H1 (cell line): ENCODE data around the gene CCSER2. TPM values are rescaled to one million over a fixed set of nuclear protein-coding genes. Genes with fewer than 3 reads are reported as not detected.

ENCODE experiments used
- CTCF ChIA-PET: fragments of 300-600 bp; sonication (Branson Sonifier 250); formaldehyde crosslinking; loops from one replicate; lab custom pipeline; 2021; ENCODE audit not compliant: partially characterized antibody; lab: Charles Lee
- POLR2A ChIA-PET: fragments of 300-600 bp; sonication (Branson Sonifier 250); formaldehyde crosslinking; loops from one replicate; lab custom pipeline; 2021; ENCODE audit warnings: inconsistent platforms; ENCODE audit not compliant: partially characterized antibody; lab: Charles Lee
- DNase-seq, 2 experiments: peaks; one replicate each; pipeline versions ENCODE4 v3.0.0 to v3.0.0-alpha.2; 2010 to 2022; ENCODE audit warnings: low spot score in 2 of 2, low read depth in 1 of 2, mixed read lengths in 1 of 2
- FAIRE-seq: peaks from 2 replicates; lab custom pipeline; 2011; peaks lifted over from hg19 to GRCh38; lab: Jason Lieb, UNC
- H2AFZ ChIP-seq: 2 replicates; pipeline ENCODE4 v1.8.1; 2012; ENCODE audit warnings: low read length, inconsistent platforms
- H2AK5ac ChIP-seq: 2 replicates; pipeline ENCODE4 v1.6.1; 2013; ENCODE audit warnings: low read depth, low read length
- H2BK120ac ChIP-seq: replicated peaks from 2 replicates; pipeline ENCODE3; 2013; ENCODE audit warnings: low read depth, low read length, inconsistent platforms
- H2BK12ac ChIP-seq: 2 replicates; pipeline ENCODE4 v1.6.1; 2013; ENCODE audit warnings: low read depth, low read length
- H2BK15ac ChIP-seq: 2 replicates; pipeline ENCODE4 v1.6.1; 2013; ENCODE audit warnings: low read length
- H2BK20ac ChIP-seq: 2 replicates; pipeline ENCODE4 v1.6.1; 2013; ENCODE audit warnings: low read length
- H2BK5ac ChIP-seq: 2 replicates; pipeline ENCODE4 v1.6.1; 2013; ENCODE audit warnings: low read depth, low read length
- H3K14ac ChIP-seq: 2 replicates; pipeline ENCODE4 v1.6.1; 2013; ENCODE audit warnings: inconsistent platforms; ENCODE audit not compliant: insufficient read length
- H3K18ac ChIP-seq: 2 replicates; pipeline ENCODE4 v1.6.1; 2013; ENCODE audit warnings: low read length; ENCODE audit errors: extremely low read depth
- H3K23ac ChIP-seq: 2 replicates; pipeline ENCODE4 v1.6.1; 2013; ENCODE audit warnings: inconsistent platforms; ENCODE audit not compliant: insufficient read length
- H3K23me2 ChIP-seq: 2 replicates; pipeline ENCODE4 v1.6.1; 2013; ENCODE audit warnings: low read depth, low read length
- H3K27ac ChIP-seq: 2 replicates; pipeline ENCODE4 v1.6.1; 2011; ENCODE audit warnings: low read depth, low read length, inconsistent platforms
- H3K27me3 ChIP-seq, 4 experiments: replicated peaks in 1 of 4; 1 replicate in 1 of 4; 2 replicates in 3 of 4; pipeline versions ENCODE4 v1.6.1 to v1.8.1; 2011 to 2013; ENCODE audit warnings: low read length in 3 of 4, mild to moderate bottlenecking in 3 of 4, inconsistent platforms in 2 of 4, mixed read lengths in 2 of 4, moderate library complexity in 1 of 4; ENCODE audit not compliant: control insufficient read depth in 3 of 4, insufficient read depth in 3 of 4; ENCODE audit errors: extremely low read depth in 1 of 4
- H3K36me3 ChIP-seq, 4 experiments: 2 replicates each; pipeline versions ENCODE4 v1.6.1 to v1.8.1; 2011 to 2013; ENCODE audit warnings: mild to moderate bottlenecking in 4 of 4, low read length in 3 of 4, moderate library complexity in 2 of 4, control low read depth in 1 of 4, inconsistent platforms in 1 of 4; ENCODE audit not compliant: insufficient read depth in 4 of 4, control insufficient read depth in 2 of 4
- H3K4ac ChIP-seq: replicated peaks from 2 replicates; pipeline ENCODE3; 2013; ENCODE audit warnings: low read length, low read depth, mixed read lengths, inconsistent platforms; ENCODE audit not compliant: insufficient read length
- H3K4me1 ChIP-seq, 4 experiments: replicated peaks in 1 of 4; 1 replicate in 1 of 4; 2 replicates in 3 of 4; pipeline versions ENCODE4 v1.6.1 to v1.8.1; 2011 to 2013; ENCODE audit warnings: low read length in 3 of 4, inconsistent platforms in 2 of 4, mixed read lengths in 1 of 4; ENCODE audit not compliant: insufficient read depth in 4 of 4, control insufficient read depth in 3 of 4
- H3K4me2 ChIP-seq, 2 experiments: 2 replicates each; pipeline versions ENCODE4 v1.6.1 to v1.8.1; 2011 to 2013; ENCODE audit warnings: low read depth in 2 of 2, low read length in 2 of 2, control low read depth in 1 of 2, inconsistent platforms in 1 of 2, mild to moderate bottlenecking in 1 of 2; ENCODE audit not compliant: insufficient read depth in 1 of 2
- H3K4me3 ChIP-seq, 4 experiments: fragments of 200-600, 300-600 bp in 1 of 4; sonication (generic), shearing (Covaris generic), sonication (Bioruptor Twin) in 1 of 4; 2 replicates each; pipeline versions ENCODE4 v1.5.1 to v1.8.1; 2011 to 2016; ENCODE audit warnings: low read length in 4 of 4, low read depth in 3 of 4, control low read depth in 2 of 4, inconsistent platforms in 2 of 4, mild to moderate bottlenecking in 2 of 4, mixed read lengths in 1 of 4, moderate library complexity in 1 of 4; ENCODE audit not compliant: insufficient read depth in 2 of 4; ENCODE audit errors: extremely low read depth in 1 of 4
- H3K56ac ChIP-seq: replicated peaks from 2 replicates; pipeline ENCODE3; 2013; ENCODE audit warnings: low read depth, mild to moderate bottlenecking, mixed read lengths, low read length, inconsistent platforms; ENCODE audit not compliant: insufficient read length
- H3K79me1 ChIP-seq: 2 replicates; pipeline ENCODE4 v1.6.1; 2013; ENCODE audit warnings: low read depth, low read length, control low read depth
- H3K79me2 ChIP-seq, 2 experiments: 2 replicates each; pipeline versions ENCODE4 v1.6.1 to v1.8.1; 2012 to 2013; ENCODE audit warnings: low read length in 2 of 2, mild to moderate bottlenecking in 2 of 2, inconsistent platforms in 1 of 2; ENCODE audit not compliant: insufficient read depth in 2 of 2, control insufficient read depth in 1 of 2
- H3K9ac ChIP-seq, 4 experiments: replicated peaks in 1 of 4; 1 replicate in 1 of 4; 2 replicates in 3 of 4; pipeline versions ENCODE4 v1.6.1 to v1.8.1; 2011 to 2013; ENCODE audit warnings: low read depth in 3 of 4, low read length in 3 of 4, control low read depth in 2 of 4, mild to moderate bottlenecking in 2 of 4, moderate library complexity in 2 of 4, inconsistent platforms in 1 of 4; ENCODE audit errors: extremely low read depth in 1 of 4
- H3K9me3 ChIP-seq, 2 experiments: 2 replicates each; pipeline versions ENCODE4 v1.6.1 to v1.8.1; 2012 to 2013; ENCODE audit warnings: mild to moderate bottlenecking in 2 of 2, moderate library complexity in 2 of 2, control low read depth in 1 of 2, inconsistent platforms in 1 of 2, low read depth in 1 of 2, low read length in 1 of 2, mixed read lengths in 1 of 2; ENCODE audit not compliant: insufficient read depth in 2 of 2
- H4K20me1 ChIP-seq, 2 experiments: replicated peaks in 1 of 2; 2 replicates each; pipeline versions ENCODE3 to v1.8.1; 2011 to 2013; ENCODE audit warnings: inconsistent platforms in 2 of 2, low read length in 2 of 2, mild to moderate bottlenecking in 1 of 2; ENCODE audit not compliant: insufficient read depth in 2 of 2, control insufficient read depth in 1 of 2
- H4K5ac ChIP-seq: 2 replicates; pipeline ENCODE4 v1.6.1; 2013; ENCODE audit warnings: low read length, low read depth, mixed read lengths, inconsistent platforms; ENCODE audit not compliant: insufficient read length
- H4K8ac ChIP-seq: 2 replicates; pipeline ENCODE4 v1.8.0; 2013; ENCODE audit warnings: mild to moderate bottlenecking, moderate library complexity, low read length, inconsistent platforms; ENCODE audit not compliant: insufficient read depth; ENCODE audit errors: extremely low read depth
- H4K91ac ChIP-seq: replicated peaks from 2 replicates; pipeline ENCODE3; 2013; ENCODE audit warnings: low read length, mixed read lengths, inconsistent platforms; ENCODE audit not compliant: insufficient read length
- EZH2 ChIP-seq: fragments of 200-600 bp; sonication (generic); IDR thresholded peaks from 2 replicates; pipeline ENCODE4 v1.7.1; 2012; ENCODE audit warnings: low read depth, mild to moderate bottlenecking, moderate library complexity, low read length, inconsistent platforms; ENCODE audit not compliant: severe bottlenecking
- GABPA ChIP-seq: IDR thresholded peaks from 2 replicates; pipeline ENCODE4 v1.6.1; 2011; ENCODE audit warnings: mild to moderate bottlenecking, low read length, moderate library complexity, borderline replicate concordance; ENCODE audit not compliant: insufficient read depth
- KDM4A ChIP-seq: IDR thresholded peaks from one replicate; pipeline ENCODE4 v1.7.1; 2012; ENCODE audit warnings: low read depth, mild to moderate bottlenecking, moderate library complexity, low read length, inconsistent platforms; ENCODE audit not compliant: severe bottlenecking
- MAFK ChIP-seq: IDR thresholded peaks from 2 replicates; pipeline ENCODE4 v1.6.1; 2012; ENCODE audit warnings: low read depth, mild to moderate bottlenecking, improper control_type of control experiment, low read length
- NANOG ChIP-seq: IDR thresholded peaks from 2 replicates; pipeline ENCODE4 v1.6.1; 2011; ENCODE audit warnings: low read length, low read depth, mild to moderate bottlenecking, inconsistent platforms; ENCODE audit not compliant: insufficient read depth, poor library complexity, severe bottlenecking
- PHF8 ChIP-seq: fragments of 200-600 bp; sonication (generic); conservative IDR thresholded peaks from 2 replicates; pipeline ENCODE4 v1.7.1; 2012; ENCODE audit warnings: low read depth, mild to moderate bottlenecking, inconsistent platforms, low read length, moderate library complexity
- POLR2A ChIP-seq, 2 experiments: IDR thresholded peaks; 1 replicate in 1 of 2; 2 replicates in 1 of 2; pipeline ENCODE4 v1.6.1; 2011; ENCODE audit warnings: low read depth in 2 of 2, low read length in 2 of 2, mild to moderate bottlenecking in 2 of 2; ENCODE audit errors: control extremely low read depth in 1 of 2
- RFX5 ChIP-seq: IDR thresholded peaks from 2 replicates; pipeline ENCODE4 v1.6.1; 2011; ENCODE audit warnings: low read depth, low read length, improper control_type of control experiment, borderline replicate concordance
- SIRT6 ChIP-seq: IDR thresholded peaks from one replicate; pipeline ENCODE4 v1.7.1; 2012; ENCODE audit warnings: low read length, inconsistent platforms
- SP1 ChIP-seq: IDR thresholded peaks from 2 replicates; pipeline ENCODE4 v1.6.1; 2011; ENCODE audit warnings: low read depth, low read length
- SRF ChIP-seq: IDR thresholded peaks from 2 replicates; pipeline ENCODE4 v1.6.1; 2011; ENCODE audit warnings: mild to moderate bottlenecking, low read depth, low read length, moderate library complexity
- WGBS, 2 experiments: shearing (Covaris generic) in 1 of 2; methylation state at CpG; one replicate each; pipeline versions ENCODE4 v1.1.6 to v1.1.7; 2013 to 2015; ENCODE audit warnings: low lambda C conversion rate in 2 of 2, mixed read lengths in 2 of 2, inconsistent platforms in 1 of 2, low coverage in 1 of 2, missing lambda C conversion rate in 1 of 2; ENCODE audit not compliant: insufficient replicate concordance in 2 of 2, insufficient coverage in 1 of 2, insufficient read length in 1 of 2; ENCODE audit errors: extremely low coverage in 1 of 2, missing lambda C conversion rate in 1 of 2; 5-methylcytosine and 5-hydroxymethylcytosine counted together
- polyA plus RNA-seq, 7 experiments: library from polyadenylated mRNA; depleted of rRNA in 3 of 7; stranded (reverse) in 5 of 7; unstranded in 2 of 7; fragments of >200 nt in 5 of 7; fragments of 200-250 nt in 2 of 7; gene quantifications; 1 replicate in 5 of 7; 2 replicates in 1 of 7; 4 replicates in 1 of 7; pipeline versions ENCODE4 v1.2.1 to v1.2.3, GENCODE V29; 2011 to 2013; ENCODE audit warnings: missing spikeins in 2 of 7, mixed read lengths in 2 of 7
- total RNA-seq: library from RNA; stranded (reverse); fragmentation: NEBNext Ultra II Directional; extraction: Animal tissue kit (Norgen Biotek cat#: 25700); gene quantifications from 2 replicates; pipeline ENCODE4 v1.2.1, GENCODE V29; 2021

Gene CCSER2
- total and polyA plus RNA-seq, 2 of the 8 experiments (the other 6 are each of a cell fraction or from before 2014, with no cell fraction given): 6.9 to 30.5 TPM

- CTCF ChIA-PET: interaction anchor here (0.8 to 2.0 kb wide), 6 partner anchors 20 to 230 kb away, joined by 3 to 8 read pairs (median 4); no protein-coding TSS in a partner anchor
- H3K79me2 ChIP-seq: no peaks in the 10 kb centered on the region
- H3K4me3 ChIP-seq: no peak overlapping the region
- H2BK15ac ChIP-seq: no peak overlapping the region
- no peak overlapping the region for H3K23ac ChIP-seq
- H3K27ac ChIP-seq: no peak overlapping the region
- no peak overlapping the region for H3K9ac ChIP-seq
- no peaks in the 10 kb centered on the region for H4K20me1 ChIP-seq
- no peak overlapping the region for H2AK5ac ChIP-seq
- no peaks in the 10 kb centered on the region for H3K27me3 ChIP-seq
- no peak overlapping the region for H2BK20ac ChIP-seq
- FAIRE-seq: no peak
- no peak overlapping the region for H3K4me2 ChIP-seq
- no peak overlapping the region for H4K91ac ChIP-seq
- no peak overlapping the region for H2AFZ ChIP-seq
- DNase-seq: no peak
- no peak overlapping the region for H2BK12ac ChIP-seq
- no peak overlapping the region for H3K56ac ChIP-seq
- H4K5ac ChIP-seq: no peak overlapping the region
- no peak overlapping the region for H4K8ac ChIP-seq
- no peaks in the 10 kb centered on the region for H3K4me1 ChIP-seq
- TF ChIP-seq EZH2 (no peak), KDM4A (no peak), RFX5 (no peak), SP1 (no peak), GABPA (no peak), MAFK (no peak), SRF (no peak), PHF8 (no peak), SIRT6 (no peak), NANOG (no peak), POLR2A (IDR thresholded peaks at IDR 0.05; ENCODE audit: control extremely low read depth in 1 of 2, low read depth in 2 of 2, low read length in 2 of 2) (no peak)
- TF ChIP-seq, all 59 proteins: peak for 0
- 62% methylated on average over 1 of the region's 1 CpG; no CpG with 5 or more reads in 1 of the 2 experiments for WGBS, 2 experiments
- Histone ChIP-seq H3K36me3 (no peaks in the 10 kb centered on the region), H3K9me3 (no peaks in the 10 kb centered on the region), H3K14ac (no peak overlapping the region), H3K23me2 (no peaks in the 10 kb centered on the region; the same call in 1 of the 2 replicates), H2BK120ac (no peak overlapping the region), H3K18ac (no peak overlapping the region), H3K79me1 (no peaks in the 10 kb centered on the region), H2BK5ac (no peak overlapping the region), H3K4ac (no peak overlapping the region)
- POLR2A ChIA-PET: no interaction called here
These were observed 20.4 kb upstream of the CCSER2 start for GRCh38 chr10:84308021-84308420.
